Prostate gland (tissue), 2 donors: Measurements from ENCODE around the gene ASH1L. TPM values are rescaled to one million over a fixed set of nuclear protein-coding genes. Genes with fewer than 3 reads are reported as not detected.
"Not testable (repeated sequence)": the region's sequence is repeated elsewhere in the genome, so short reads cannot be mapped to it uniquely, and the experiment has no call there.

Source experiments
- DNase-seq: peaks from one replicate; pipeline ENCODE4 v3.0.0-alpha.2; 2019; ENCODE audit warnings: low spot score
- H3K27ac ChIP-seq, 2 donors: fragments of 200-600 bp; sonication (generic); 2 replicates each; pipeline ENCODE4 v1.5.1; 2017 to 2019
- H3K27me3 ChIP-seq: fragments of 200-600 bp; sonication (generic); replicated peaks from 2 replicates; pipeline ENCODE4 v1.5.1; 2019; ENCODE audit not compliant: insufficient read depth
- H3K36me3 ChIP-seq, 2 donors: fragments of 200-600 bp; sonication (generic); 1 replicate in 1 of 2; 2 replicates in 1 of 2; pipeline versions ENCODE4 v1.5.1 to v1.8.1; 2017 to 2019
- H3K4me1 ChIP-seq: fragments of 200-600 bp; sonication (generic); replicated peaks from 2 replicates; pipeline ENCODE4 v1.5.1; 2019
- H3K4me3 ChIP-seq, 2 donors: fragments of 200-600 bp; sonication (generic); 2 replicates each; pipeline ENCODE4 v1.5.1; 2017 to 2019
- H3K9me3 ChIP-seq: fragments of 200-600 bp; sonication (generic); 2 replicates; pipeline ENCODE4 v1.5.1; 2017
- POLR2A ChIP-seq: fragments of 450-650 bp; IDR thresholded peaks from one replicate; pipeline ENCODE4 v1.6.1; 2016; ENCODE audit warnings: antibody characterized with exemption, mild to moderate bottlenecking
- POLR2AphosphoS5 ChIP-seq: sonication (generic); formaldehyde crosslinking; IDR thresholded peaks from one replicate; pipeline ENCODE4 v1.6.1; 2017; ENCODE audit warnings: antibody characterized with exemption
- whole genome bisulfite sequencing: methylation state at CpG from one replicate; pipeline ENCODE4 v1.1.5; 2018; 5-methylcytosine and 5-hydroxymethylcytosine counted together
- intact Hi-C: fragments of 100-400 bp; cut with DNase I; formaldehyde crosslinking; loops from one replicate; pipeline ENCODE4 v1.14.2; 2022
- total RNA-seq, 2 donors: library from RNA; depleted of rRNA; stranded (reverse); fragments of >200 nt; gene quantifications; one replicate each; pipeline ENCODE4 v1.1.0, GENCODE V29; 2016
- TF ChIP-seq, protein P1 (sequence below), 4 experiments: fragments of 200-600 bp in 2 of 4; fragments of 450-650 bp in 2 of 4; sonication (generic) in 2 of 4; IDR thresholded peaks; 1 replicate in 3 of 4; 2 replicates in 1 of 4; pipeline ENCODE4 v1.5.1; 2016 to 2019; ENCODE audit warnings: antibody characterized with exemption in 4 of 4, mild to moderate bottlenecking in 2 of 4, moderate library complexity in 2 of 4

The ASH1L gene
- total RNA-seq, 2 donors from 2014 or later = 53.1 to 66.2 TPM

DNA sequence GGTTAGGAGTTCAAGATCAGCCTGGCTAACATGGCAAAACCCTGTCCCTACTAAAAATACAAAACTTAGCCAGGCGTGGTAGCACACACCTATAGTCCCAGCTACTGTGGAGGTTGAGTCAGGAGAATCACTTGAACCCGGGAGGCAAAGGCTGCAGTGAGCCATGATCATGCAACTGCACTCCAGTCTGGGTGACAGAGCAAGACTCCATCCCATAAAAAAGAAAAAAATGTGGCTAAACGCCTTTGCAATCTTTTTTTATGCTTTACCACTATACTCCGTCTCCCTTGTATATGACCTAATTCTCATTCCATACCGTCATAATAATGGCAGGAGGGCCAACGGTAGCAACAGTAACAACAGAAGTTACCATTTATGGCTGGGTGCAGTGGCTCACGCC lies 109.5 kb downstream of the ASH1L start:
- DNase-seq = no peak
- Histone ChIP-seq H3K27ac (no peak overlapping the region), H3K4me3 (no peak overlapping the region), H3K4me1 (no peaks in the 10 kb centered on the region), H3K36me3 (no peaks in the 10 kb centered on the region), H3K27me3 (no peaks in the 10 kb centered on the region), H3K9me3 (no peaks in the 10 kb centered on the region)
- TF ChIP-seq POLR2AphosphoS5 (no peak), POLR2A (no peak)
- TF ChIP-seq, protein P1, sequence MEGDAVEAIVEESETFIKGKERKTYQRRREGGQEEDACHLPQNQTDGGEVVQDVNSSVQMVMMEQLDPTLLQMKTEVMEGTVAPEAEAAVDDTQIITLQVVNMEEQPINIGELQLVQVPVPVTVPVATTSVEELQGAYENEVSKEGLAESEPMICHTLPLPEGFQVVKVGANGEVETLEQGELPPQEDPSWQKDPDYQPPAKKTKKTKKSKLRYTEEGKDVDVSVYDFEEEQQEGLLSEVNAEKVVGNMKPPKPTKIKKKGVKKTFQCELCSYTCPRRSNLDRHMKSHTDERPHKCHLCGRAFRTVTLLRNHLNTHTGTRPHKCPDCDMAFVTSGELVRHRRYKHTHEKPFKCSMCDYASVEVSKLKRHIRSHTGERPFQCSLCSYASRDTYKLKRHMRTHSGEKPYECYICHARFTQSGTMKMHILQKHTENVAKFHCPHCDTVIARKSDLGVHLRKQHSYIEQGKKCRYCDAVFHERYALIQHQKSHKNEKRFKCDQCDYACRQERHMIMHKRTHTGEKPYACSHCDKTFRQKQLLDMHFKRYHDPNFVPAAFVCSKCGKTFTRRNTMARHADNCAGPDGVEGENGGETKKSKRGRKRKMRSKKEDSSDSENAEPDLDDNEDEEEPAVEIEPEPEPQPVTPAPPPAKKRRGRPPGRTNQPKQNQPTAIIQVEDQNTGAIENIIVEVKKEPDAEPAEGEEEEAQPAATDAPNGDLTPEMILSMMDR (IDR thresholded peaks at IDR 0.05) = no peak
- 88% methylated on average over 7 of the region's 7 CpGs for WGBS
- intact Hi-C loops = no loop called here

DNA sequence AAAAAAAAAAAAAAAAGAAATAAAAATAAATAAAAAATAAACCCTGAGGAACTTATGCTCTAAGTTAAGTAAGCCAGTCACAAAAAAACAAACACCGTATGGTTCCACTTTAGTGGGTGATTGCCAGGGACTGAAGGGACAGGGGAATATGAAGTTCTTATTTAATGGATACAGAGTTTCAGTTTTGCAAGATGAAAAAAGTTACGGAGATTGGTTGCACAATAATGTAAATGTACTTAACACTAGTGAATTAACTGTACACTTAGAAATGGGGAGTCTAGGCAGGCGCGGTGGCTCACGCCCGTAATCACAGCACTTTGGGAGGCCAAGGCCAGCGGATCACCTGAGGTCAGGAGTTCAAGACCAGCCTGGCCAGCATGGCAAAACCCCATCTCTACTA lies 111.4 kb downstream of the ASH1L start:
- H3K27me3 ChIP-seq = no peaks in the 10 kb centered on the region
- H3K27ac ChIP-seq = no peak overlapping the region
- no peaks in the 10 kb centered on the region for H3K4me1 ChIP-seq
- 91% methylated on average over 7 of the region's 7 CpGs for WGBS
- H3K9me3 ChIP-seq = no peaks in the 10 kb centered on the region
- no peak for DNase-seq
- intact Hi-C loops = no loop called here
- no peak overlapping the region for H3K4me3 ChIP-seq
- TF ChIP-seq POLR2AphosphoS5 (no peak), POLR2A (no peak)
- TF ChIP-seq, protein P1 (IDR thresholded peaks at IDR 0.05) = no peak
- no peaks in the 10 kb centered on the region for H3K36me3 ChIP-seq

DNA sequence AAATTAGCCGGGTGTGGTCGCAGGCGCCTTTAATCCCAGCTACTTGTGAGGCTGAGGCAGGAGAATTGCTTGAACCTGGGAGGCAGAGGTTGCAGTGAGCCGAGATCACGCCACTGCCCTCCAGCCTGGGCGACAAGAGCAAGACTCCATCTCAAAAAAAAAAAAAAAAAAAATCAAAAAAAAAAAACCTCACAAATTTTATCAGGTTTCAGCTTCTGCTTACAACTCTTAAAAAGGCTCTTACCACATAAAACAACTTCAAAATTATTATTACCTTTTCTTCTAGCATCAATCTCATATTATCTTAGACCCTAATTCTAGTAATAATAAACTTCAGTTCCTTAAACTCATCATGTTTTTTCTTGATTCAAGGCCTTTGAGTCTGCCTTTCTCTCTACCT lies 120.2 kb downstream of the ASH1L start:
- H3K4me3 ChIP-seq, DNase-seq, H3K27ac ChIP-seq, intact Hi-C loops, H3K4me1 ChIP-seq, H3K36me3 ChIP-seq, H3K9me3 ChIP-seq, H3K27me3 ChIP-seq: not testable (repeated sequence)
- WGBS = 92% methylated on average over 6 of the region's 6 CpGs

DNA sequence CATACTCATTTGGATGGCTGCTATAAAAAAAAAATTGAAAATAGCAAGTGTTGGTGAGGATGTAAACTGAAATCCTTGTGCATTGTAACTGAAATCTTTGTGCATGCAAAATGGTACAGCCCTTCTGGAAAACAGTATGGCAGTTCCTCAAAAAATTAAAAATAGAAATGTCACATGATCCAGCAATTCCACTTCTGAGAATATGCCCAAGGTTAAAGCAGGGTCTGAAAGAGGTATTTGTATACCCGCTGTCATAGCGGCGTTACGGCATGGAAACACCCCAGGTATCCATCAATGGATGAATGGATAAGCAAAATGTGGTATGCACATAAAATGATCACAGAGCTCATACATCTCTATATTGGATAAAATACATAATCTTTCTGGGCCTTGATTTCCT lies 125.2 kb downstream of the ASH1L start:
- H3K4me1 ChIP-seq = no peaks in the 10 kb centered on the region
- no peak for DNase-seq
- no peaks in the 10 kb centered on the region for H3K36me3 ChIP-seq
- intact Hi-C loops = no loop called here
- TF ChIP-seq POLR2A (no peak), POLR2AphosphoS5 (no peak)
- TF ChIP-seq, protein P1 (IDR thresholded peaks at IDR 0.05) = no peak
- no peak overlapping the region for H3K27ac ChIP-seq
- H3K9me3 ChIP-seq = no peaks in the 10 kb centered on the region
- no peaks in the 10 kb centered on the region for H3K27me3 ChIP-seq
- WGBS = 97% methylated on average over 4 of the region's 4 CpGs
- H3K4me3 ChIP-seq = no peak overlapping the region

DNA sequence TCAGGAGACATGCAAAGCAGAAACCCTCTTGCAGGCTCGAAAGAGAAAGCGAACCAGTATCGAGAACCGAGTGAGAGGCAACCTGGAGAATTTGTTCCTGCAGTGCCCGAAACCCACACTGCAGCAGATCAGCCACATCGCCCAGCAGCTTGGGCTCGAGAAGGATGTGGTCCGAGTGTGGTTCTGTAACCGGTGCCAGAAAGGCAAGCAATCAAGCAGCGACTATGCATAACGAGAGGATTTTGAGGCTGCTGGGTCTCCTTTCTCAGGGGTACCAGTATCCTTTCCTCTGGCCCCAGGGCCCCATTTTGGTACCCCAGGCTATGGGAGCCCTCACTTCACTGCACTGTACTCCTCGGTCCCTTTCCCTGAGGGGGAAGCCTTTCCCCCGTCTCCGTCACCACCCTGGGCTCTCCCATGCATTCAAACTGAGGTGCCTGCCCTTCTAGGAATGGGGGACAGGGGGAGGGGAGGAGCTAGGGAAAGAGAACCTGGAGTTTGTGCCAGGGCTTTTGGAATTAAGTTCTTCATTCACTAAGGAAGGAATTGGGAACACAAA lies 128.7 kb downstream of the ASH1L start:
- H3K4me1 ChIP-seq, H3K27me3 ChIP-seq, H3K27ac ChIP-seq, H3K36me3 ChIP-seq, H3K4me3 ChIP-seq, intact Hi-C loops, DNase-seq, H3K9me3 ChIP-seq: not testable (repeated sequence)
- 92% methylated on average over 14 of the region's 14 CpGs for WGBS

DNA sequence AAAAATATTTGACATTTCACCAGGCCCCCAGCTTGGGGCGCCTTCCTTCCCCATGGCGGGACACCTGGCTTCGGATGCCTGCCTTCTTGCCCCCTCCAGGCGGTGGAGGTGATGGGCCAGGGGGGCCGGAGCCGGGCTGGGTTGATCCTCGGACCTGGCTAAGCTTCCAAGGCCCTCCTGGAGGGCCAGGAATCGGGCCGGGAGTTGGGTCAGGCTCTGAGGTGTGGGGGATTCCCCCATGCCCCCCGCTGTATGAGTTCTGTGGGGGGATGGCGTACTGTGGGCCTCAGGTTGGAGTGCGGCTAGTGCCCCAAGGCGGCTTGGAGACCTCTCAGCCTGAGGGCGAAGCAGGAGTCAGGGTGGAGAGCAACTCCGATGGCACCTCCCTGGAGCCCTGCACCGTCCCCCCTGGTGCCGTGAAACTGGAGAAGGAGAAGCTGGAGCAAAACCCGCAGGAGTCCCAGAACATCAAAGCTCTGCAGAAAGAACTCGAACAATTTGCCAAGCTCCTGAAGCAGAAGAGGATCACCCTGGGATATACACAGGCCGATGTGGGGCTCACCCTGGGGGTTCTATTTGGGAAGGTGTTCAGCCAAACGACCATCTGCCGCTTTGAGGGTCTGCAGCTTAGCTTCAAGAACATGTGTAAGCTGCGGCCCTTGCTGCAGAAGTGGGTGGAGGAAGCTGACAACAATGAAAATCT lies 129.3 kb downstream of the ASH1L start:
- WGBS = 89% methylated on average over 23 of the region's 23 CpGs
- H3K4me3 ChIP-seq, DNase-seq, intact Hi-C loops, H3K9me3 ChIP-seq, H3K27me3 ChIP-seq, H3K27ac ChIP-seq, H3K4me1 ChIP-seq, H3K36me3 ChIP-seq: not testable (repeated sequence)
